LNCAP (cell line): ENCODE data around the gene SLC35G2.

Experiments
- CTCF ChIP-seq: fragments of 450-650 bp; IDR thresholded peaks from 2 replicates; pipeline ENCODE4 v1.5.1; 2017; ENCODE audit warnings: mild to moderate bottlenecking

Gene SLC35G2

DNA sequence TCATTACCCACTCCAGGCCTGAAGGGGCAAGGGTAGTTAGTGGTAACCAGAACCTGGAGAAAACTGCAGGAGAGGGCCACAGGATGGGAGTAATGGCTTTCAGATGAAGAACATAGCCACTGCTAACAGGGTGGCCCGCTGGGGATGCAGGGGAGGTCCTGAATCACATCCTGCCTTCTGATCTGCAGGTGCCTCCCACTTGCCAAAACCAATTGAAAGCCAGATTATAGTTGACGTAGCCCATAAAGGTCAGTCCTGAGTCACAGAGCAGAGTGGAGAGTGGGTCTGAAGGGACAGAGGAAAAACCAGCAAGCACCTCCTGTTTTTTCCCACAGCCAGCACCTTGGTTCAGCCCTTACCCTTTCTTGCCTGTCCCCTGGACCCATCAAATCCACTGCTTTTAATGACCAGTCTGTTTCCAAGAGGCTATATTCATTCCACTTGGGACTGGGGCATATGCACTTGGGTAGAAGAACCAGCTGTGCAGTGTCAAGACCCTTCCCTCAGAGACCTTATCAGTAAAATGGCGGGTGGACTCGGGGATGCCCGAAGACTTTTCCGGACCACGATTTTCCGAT, 646 bp upstream of the SLC35G2 start:
- TF ChIP-seq CTCF = no peak

GRCh38 chr3:136819392-136819730, 435 bp downstream of the SLC35G2 start:
- TF ChIP-seq CTCF = no peak

DNA sequence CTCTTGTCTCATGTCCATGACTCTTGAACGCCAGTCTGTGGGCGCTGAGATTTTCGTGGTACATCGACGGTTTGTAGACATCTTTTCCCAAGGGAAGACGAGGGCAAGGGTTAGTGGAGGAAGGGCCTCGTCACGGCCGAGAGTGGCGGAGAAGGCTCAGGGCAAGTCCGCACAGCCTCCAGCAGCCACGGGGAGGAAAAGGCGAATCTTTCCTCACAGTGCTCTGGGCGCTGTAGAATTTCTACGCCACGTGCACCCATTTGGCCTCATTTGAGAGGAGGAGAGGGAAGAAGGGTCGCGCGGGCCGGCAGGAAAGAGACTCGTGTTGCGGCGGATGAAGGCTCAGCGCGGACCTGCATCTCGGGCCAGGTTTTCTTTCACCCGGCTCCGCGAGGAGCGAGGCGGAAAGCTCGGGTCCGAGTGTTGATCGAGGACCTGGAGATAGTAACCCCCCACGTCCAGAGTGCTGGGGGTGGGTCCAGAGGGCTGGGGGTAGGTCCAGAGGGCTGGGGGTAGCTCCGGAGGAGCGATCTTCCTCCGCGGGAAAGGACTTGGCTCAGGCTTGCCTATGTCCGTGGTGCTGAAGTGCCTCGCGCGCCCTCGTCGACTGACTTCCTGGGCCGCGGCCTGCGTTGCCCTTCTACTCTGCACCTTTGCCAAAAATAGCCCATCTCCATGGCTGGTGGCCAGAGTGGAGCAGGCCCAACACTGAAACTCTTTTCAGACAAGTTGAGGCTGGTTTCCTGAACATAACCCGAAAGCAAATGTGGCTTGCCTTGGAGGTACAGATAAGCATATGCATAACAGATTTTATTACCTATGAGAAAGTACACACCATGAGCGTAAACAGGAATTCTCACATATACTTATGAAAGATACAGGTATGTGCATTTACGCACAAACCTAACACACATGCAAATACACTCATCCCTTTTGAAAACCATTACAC, 1.1 kb downstream of the SLC35G2 start:
- no peak for TF ChIP-seq CTCF

- no peak for TF ChIP-seq CTCF
Measured at GRCh38 chr3:136831461-136831860, 12.5 kb downstream of the SLC35G2 start.

DNA sequence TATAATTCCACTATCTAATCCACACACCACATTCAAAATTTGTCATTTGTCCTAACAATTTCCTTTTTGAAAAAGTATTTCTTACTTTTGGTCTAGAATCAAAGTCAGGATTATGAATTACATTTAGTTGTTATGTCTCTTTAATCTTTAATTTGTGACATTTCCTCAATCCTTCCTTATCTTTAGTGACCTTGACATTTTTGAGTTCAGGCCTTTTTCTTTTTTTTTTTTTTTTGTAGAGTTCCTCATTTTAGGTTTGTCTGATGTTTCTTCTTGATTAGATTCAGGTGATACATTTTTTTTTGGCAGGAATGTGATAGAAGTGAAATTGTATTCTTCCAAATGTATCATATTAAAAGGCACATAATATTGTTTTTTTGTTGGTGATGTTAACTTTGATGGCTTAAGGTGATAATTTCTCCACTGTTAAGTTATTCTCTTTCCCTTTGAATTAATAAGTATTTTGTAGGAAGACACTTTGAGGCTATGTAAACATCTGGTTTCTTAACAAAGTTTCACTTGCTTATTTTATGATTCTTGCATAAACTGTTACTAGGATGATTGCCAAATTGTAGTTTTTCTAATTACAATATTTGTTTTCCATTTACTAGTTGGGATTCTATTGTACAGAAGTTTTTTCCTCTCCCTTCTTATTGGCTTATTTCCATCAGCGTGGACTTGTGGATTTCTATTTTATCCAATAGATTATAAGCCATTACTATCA, 16.3 kb downstream of the SLC35G2 start:
- TF ChIP-seq CTCF = no peak

GRCh38 chr3:136835813-136836510, 17.0 kb downstream of the SLC35G2 start:
- no peak for TF ChIP-seq CTCF

DNA sequence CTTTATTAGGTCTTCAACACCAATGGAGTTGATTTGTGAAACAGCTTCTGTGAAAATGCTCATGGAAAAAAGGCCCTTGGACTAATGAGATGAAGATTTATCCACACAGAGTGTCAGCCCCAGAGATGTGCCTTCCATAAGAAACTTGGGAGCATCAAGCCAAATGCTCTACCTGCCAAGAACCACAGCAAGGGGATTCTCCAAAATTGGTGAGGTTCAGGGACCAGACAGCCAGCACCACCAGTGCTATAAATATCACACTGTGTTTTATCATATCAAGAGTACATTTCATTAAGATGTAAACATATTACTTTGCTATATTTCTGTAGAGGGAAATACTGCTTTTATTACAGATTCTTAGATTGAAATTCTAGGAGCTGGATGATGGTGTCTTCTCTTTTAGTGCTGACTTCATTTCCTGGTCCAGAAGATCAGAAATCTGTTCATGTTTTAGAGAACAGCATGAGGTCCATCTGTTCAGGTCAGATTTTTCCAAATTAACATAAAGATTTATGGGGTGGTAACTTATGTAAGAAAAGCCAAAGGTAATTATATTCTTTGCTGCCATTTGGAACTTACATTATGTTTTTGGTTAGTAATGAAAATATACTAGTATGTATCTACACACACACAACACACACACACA, 17.7 kb downstream of the SLC35G2 start:
- no peak for TF ChIP-seq CTCF
